Osteoblast (primary cell): ENCODE measurements around the gene FHIP1A. TPM values are rescaled to one million over a fixed set of nuclear protein-coding genes. Genes with fewer than 3 reads are reported as not detected.

Source experiments
- DNase-seq: peaks from one replicate; pipeline ENCODE4 v3.0.0; 2011; ENCODE audit warnings: low spot score, mixed read lengths; ENCODE audit not compliant: insufficient read length; ENCODE audit errors: missing footprints
- H2AFZ ChIP-seq: 2 replicates; pipeline ENCODE4 v1.6.0; 2011; ENCODE audit warnings: mild to moderate bottlenecking, low read length
- H3K27ac ChIP-seq: 2 replicates; pipeline ENCODE4 v1.5.1; 2011; ENCODE audit warnings: mild to moderate bottlenecking, low read depth, low read length, moderate library complexity
- H3K27me3 ChIP-seq: 2 replicates; pipeline ENCODE4 v1.6.0; 2012; ENCODE audit warnings: mild to moderate bottlenecking, control low read depth, inconsistent platforms, low read length, moderate library complexity; ENCODE audit not compliant: insufficient read depth
- H3K36me3 ChIP-seq: 2 replicates; pipeline ENCODE4 v1.5.1; 2011; ENCODE audit warnings: mild to moderate bottlenecking, low read length, control low read depth, moderate library complexity; ENCODE audit not compliant: insufficient read depth
- H3K4me1 ChIP-seq: 2 replicates; pipeline ENCODE4 v1.5.1; 2011; ENCODE audit warnings: mild to moderate bottlenecking, low read length, control low read depth, moderate library complexity; ENCODE audit not compliant: insufficient read depth
- H3K4me2 ChIP-seq: 2 replicates; pipeline ENCODE4 v1.6.0; 2011; ENCODE audit warnings: mild to moderate bottlenecking, low read length; ENCODE audit not compliant: insufficient read depth
- H3K4me3 ChIP-seq: fragments of 200-600 bp; sonication (generic); 3 replicates; pipeline ENCODE4 v1.5.1; 2012; ENCODE audit warnings: mild to moderate bottlenecking, low read length, inconsistent platforms; ENCODE audit not compliant: insufficient read depth
- H3K79me2 ChIP-seq: 2 replicates; pipeline ENCODE4 v1.6.0; 2012; ENCODE audit warnings: mild to moderate bottlenecking, low read length, control low read depth, inconsistent platforms; ENCODE audit not compliant: insufficient read depth
- H3K9me3 ChIP-seq: 2 replicates; pipeline ENCODE4 v1.5.1; 2011; ENCODE audit warnings: low read depth, low read length, control low read depth
- H4K20me1 ChIP-seq: 2 replicates; pipeline ENCODE4 v1.6.0; 2012; ENCODE audit warnings: mild to moderate bottlenecking, low read length, control low read depth; ENCODE audit not compliant: insufficient read depth
- total RNA-seq: library from RNA; depleted of rRNA; stranded (reverse); fragments of >200 nt; gene quantifications from 2 replicates; pipeline ENCODE4 v1.2.3, GENCODE V29; 2012
- TF ChIP-seq, protein P1 (sequence below): IDR thresholded peaks from 2 replicates; pipeline ENCODE4 v1.5.1; 2011; ENCODE audit warnings: mild to moderate bottlenecking, low read depth, low read length, moderate library complexity; ENCODE audit errors: extremely low read depth

Gene FHIP1A
- total RNA-seq, 1 donor: 4.7 TPM

DNA sequence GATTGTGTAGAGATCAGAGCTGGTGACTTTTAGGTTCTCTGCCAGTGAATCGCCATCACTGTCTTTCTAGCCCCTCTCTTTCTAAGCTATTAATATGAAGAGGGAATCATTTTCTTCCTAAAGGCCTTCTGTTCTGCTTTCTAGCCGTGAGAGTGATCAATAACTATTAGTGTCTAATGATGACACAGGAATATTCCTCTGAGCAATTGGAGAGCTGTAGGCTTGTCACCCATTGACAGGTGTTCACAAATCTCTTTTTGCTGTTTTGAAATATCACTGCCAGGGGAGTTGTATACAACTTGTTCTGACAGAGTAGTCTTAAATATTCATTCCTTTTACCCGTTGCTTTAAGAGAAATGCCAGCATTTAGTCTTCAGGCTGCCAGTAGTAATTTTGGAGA lies 13.9 kb downstream of the FHIP1A start:
- no peak overlapping the region for H3K4me3 ChIP-seq
- no peaks in the 10 kb centered on the region for H3K36me3 ChIP-seq
- no peaks in the 10 kb centered on the region for H3K9me3 ChIP-seq
- H3K27ac ChIP-seq: no peak overlapping the region
- TF ChIP-seq, protein P1, sequence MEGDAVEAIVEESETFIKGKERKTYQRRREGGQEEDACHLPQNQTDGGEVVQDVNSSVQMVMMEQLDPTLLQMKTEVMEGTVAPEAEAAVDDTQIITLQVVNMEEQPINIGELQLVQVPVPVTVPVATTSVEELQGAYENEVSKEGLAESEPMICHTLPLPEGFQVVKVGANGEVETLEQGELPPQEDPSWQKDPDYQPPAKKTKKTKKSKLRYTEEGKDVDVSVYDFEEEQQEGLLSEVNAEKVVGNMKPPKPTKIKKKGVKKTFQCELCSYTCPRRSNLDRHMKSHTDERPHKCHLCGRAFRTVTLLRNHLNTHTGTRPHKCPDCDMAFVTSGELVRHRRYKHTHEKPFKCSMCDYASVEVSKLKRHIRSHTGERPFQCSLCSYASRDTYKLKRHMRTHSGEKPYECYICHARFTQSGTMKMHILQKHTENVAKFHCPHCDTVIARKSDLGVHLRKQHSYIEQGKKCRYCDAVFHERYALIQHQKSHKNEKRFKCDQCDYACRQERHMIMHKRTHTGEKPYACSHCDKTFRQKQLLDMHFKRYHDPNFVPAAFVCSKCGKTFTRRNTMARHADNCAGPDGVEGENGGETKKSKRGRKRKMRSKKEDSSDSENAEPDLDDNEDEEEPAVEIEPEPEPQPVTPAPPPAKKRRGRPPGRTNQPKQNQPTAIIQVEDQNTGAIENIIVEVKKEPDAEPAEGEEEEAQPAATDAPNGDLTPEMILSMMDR: no peak
- H3K27me3 ChIP-seq: no peaks in the 10 kb centered on the region
- H3K79me2 ChIP-seq: no peaks in the 10 kb centered on the region
- no peak overlapping the region for H2AFZ ChIP-seq
- H3K4me1 ChIP-seq: peaks cover 7% of the 10 kb centered on the region
- H3K4me2 ChIP-seq: no peak overlapping the region
- no peak for DNase-seq
- no peaks in the 10 kb centered on the region for H4K20me1 ChIP-seq

DNA sequence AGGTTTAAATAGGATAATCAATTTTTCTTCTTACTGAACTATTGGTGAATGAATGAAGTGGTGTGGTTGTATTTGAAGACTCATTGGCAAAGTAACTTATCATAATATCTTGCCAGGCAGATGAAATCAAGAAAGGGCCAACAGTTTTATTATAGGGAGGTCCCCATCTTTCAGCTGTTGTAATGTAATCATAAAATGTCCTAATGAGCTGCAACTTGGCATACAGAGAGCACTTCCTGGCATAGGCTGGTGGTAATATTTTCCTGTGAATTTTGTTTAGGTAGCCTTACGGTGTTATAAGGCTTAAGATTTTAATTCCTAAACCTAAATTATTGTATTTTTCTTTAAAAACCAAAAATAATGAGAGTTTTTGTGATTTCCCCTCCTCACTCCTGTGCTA lies 17.5 kb downstream of the FHIP1A start:
- Histone ChIP-seq H3K27ac (no peak overlapping the region), H2AFZ (no peak overlapping the region), H3K27me3 (no peaks in the 10 kb centered on the region), H3K36me3 (no peaks in the 10 kb centered on the region), H3K4me3 (no peak overlapping the region), H3K9me3 (no peaks in the 10 kb centered on the region), H3K4me2 (no peak overlapping the region), H3K4me1 (no peaks in the 10 kb centered on the region), H3K79me2 (no peaks in the 10 kb centered on the region), H4K20me1 (no peaks in the 10 kb centered on the region)
- no peak for DNase-seq
- TF ChIP-seq, protein P1: no peak

DNA sequence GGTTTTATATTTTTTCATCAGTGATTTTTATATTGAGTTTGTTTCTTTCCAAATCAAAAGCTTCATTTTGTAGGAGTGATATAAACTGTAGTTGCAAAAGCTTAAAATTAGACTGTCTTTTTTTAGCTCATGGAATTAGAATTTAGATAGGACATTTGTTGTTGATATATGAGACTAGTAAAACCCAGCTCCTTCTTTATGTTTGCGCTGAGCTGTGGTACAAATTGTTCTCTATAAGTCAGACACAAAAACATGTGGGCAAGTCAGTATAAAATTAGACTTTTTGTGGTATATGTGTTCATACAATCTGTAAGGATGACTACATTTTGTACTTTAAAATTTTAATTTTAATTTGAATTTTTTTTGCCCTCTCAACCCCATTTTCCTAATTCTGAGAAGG lies 18.3 kb downstream of the FHIP1A start:
- no peak overlapping the region for H3K4me2 ChIP-seq
- H3K79me2 ChIP-seq: no peaks in the 10 kb centered on the region
- no peaks in the 10 kb centered on the region for H4K20me1 ChIP-seq
- no peaks in the 10 kb centered on the region for H3K4me1 ChIP-seq
- H3K4me3 ChIP-seq: no peak overlapping the region
- H3K36me3 ChIP-seq: no peaks in the 10 kb centered on the region
- TF ChIP-seq, protein P1: no peak
- H3K9me3 ChIP-seq: no peaks in the 10 kb centered on the region
- DNase-seq: no peak
- no peaks in the 10 kb centered on the region for H3K27me3 ChIP-seq
- H2AFZ ChIP-seq: no peak overlapping the region
- H3K27ac ChIP-seq: no peak overlapping the region

DNA sequence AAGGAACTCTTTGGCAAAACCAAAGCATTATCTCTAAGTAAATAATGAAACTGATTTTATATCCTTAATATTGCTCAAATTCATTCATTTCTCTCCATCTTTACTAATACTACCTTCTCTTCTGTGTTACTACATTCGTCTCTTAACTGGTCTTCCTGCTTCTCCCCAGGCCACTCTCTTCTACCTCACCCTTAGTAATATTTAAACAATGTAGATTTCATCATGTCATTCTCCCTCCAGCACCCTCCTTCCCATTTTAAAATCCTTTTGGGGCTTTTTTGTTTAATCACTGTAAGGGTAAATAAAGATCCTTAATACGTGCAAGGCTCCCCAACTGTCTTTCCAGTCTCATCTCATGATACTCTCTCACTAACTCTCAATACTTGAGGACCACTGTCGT lies 19.4 kb downstream of the FHIP1A start:
- no peaks in the 10 kb centered on the region for H3K4me1 ChIP-seq
- no peak overlapping the region for H2AFZ ChIP-seq

More for the DNA sequence above, 19.4 kb downstream of the FHIP1A start:
- Histone ChIP-seq H3K4me3 (no peak overlapping the region), H3K27me3 (no peaks in the 10 kb centered on the region), H3K4me2 (no peak overlapping the region), H3K27ac (no peak overlapping the region), H3K36me3 (no peaks in the 10 kb centered on the region), H4K20me1 (no peaks in the 10 kb centered on the region), H3K9me3 (no peaks in the 10 kb centered on the region), H3K79me2 (no peaks in the 10 kb centered on the region)
- TF ChIP-seq, protein P1: no peak
- no peak for DNase-seq
